Natural killer cell (primary cell): Measurements from ENCODE around the gene TGFBI. TPM values are rescaled to one million over a fixed set of nuclear protein-coding genes. Genes with fewer than 3 reads are reported as not detected.

Experiments used
- ATAC-seq, 3 donors: fragments of 150-1000 bp in 2 of 3; fragments of 200-7000 bp in 1 of 3; cut with Tn5 transposase; 1 replicate in 1 of 3; 2 replicates in 2 of 3; pipeline ENCODE4 v1.10.0; 2021; ENCODE audit warnings: mild to moderate bottlenecking in 2 of 3, moderate library complexity in 2 of 3
- DNase-seq, 2 donors: peaks; one replicate each; pipeline versions ENCODE4 v3.0.0 to v3.0.0-alpha.2; 2013 to 2021; ENCODE audit warnings: mixed read lengths in 1 of 2
- H3K27ac ChIP-seq: one replicate; pipeline ENCODE4 v1.5.1; 2013; ENCODE audit warnings: mild to moderate bottlenecking, low read length
- H3K27me3 ChIP-seq: one replicate; pipeline ENCODE4 v1.6.1; 2013; ENCODE audit warnings: low read length; ENCODE audit not compliant: control insufficient read depth, insufficient read depth
- H3K36me3 ChIP-seq: one replicate; pipeline ENCODE4 v1.6.1; 2013; ENCODE audit warnings: low read length; ENCODE audit not compliant: control insufficient read depth, insufficient read depth
- H3K4me1 ChIP-seq: one replicate; pipeline ENCODE4 v1.6.1; 2013; ENCODE audit warnings: low read length; ENCODE audit not compliant: control insufficient read depth, insufficient read depth
- H3K4me3 ChIP-seq: one replicate; pipeline ENCODE4 v1.5.1; 2013; ENCODE audit warnings: low read length
- H3K9me3 ChIP-seq: one replicate; pipeline ENCODE4 v1.6.1; 2013; ENCODE audit warnings: low read length; ENCODE audit not compliant: control insufficient read depth, insufficient read depth
- H3K27ac Mint-ChIP-seq, 2 donors: one replicate each; pipeline ENCODE4 v1.8.0; 2022; ENCODE audit warnings: mild to moderate bottlenecking in 2 of 2, mixed read lengths in 2 of 2, moderate library complexity in 1 of 2
- H3K27me3 Mint-ChIP-seq, 2 donors: one replicate each; pipeline ENCODE4 v1.8.0; 2022; ENCODE audit warnings: low read depth in 2 of 2, mixed read lengths in 2 of 2
- H3K36me3 Mint-ChIP-seq: one replicate; pipeline ENCODE4 v1.8.0; 2022; ENCODE audit warnings: mixed read lengths
- H3K4me1 Mint-ChIP-seq, 2 donors: one replicate each; pipeline ENCODE4 v1.8.0; 2022; ENCODE audit warnings: mixed read lengths in 2 of 2
- H3K4me3 Mint-ChIP-seq: one replicate; pipeline ENCODE4 v1.8.0; 2022; ENCODE audit warnings: mild to moderate bottlenecking, moderate library complexity, mixed read lengths
- H3K9me3 Mint-ChIP-seq, 2 donors: one replicate each; pipeline ENCODE4 v1.8.0; 2022; ENCODE audit warnings: mixed read lengths in 2 of 2
- WGBS: methylation state at CpG from one replicate; pipeline ENCODE4 v1.1.7; 2013; ENCODE audit warnings: missing lambda C conversion rate; ENCODE audit not compliant: insufficient coverage; 5-methylcytosine and 5-hydroxymethylcytosine counted together
- intact Hi-C: fragments of 100-400 bp; cut with micrococcal nuclease; formaldehyde crosslinking; loops from one replicate; pipeline ENCODE4 v1.14.2; 2022
- total RNA-seq, 4 donors: library from RNA; stranded (reverse); fragments of 120-200 nt in 1 of 4; gene quantifications; one replicate each; pipeline versions ENCODE4 v1.2.3 to v1.2.4, GENCODE V29; 2013 to 2022
- TF ChIP-seq, protein P1 (sequence below): fragments of 200-600 bp; IDR thresholded peaks from one replicate; pipeline ENCODE4 v1.8.0; 2022; ENCODE audit warnings: antibody characterized with exemption

TGFBI gene
- total RNA-seq, 3 donors from 2014 or later (not counting 1 experiment from before 2014, with no cell fraction given): 6.7 to 19.6 (median 18.5) TPM

DNA sequence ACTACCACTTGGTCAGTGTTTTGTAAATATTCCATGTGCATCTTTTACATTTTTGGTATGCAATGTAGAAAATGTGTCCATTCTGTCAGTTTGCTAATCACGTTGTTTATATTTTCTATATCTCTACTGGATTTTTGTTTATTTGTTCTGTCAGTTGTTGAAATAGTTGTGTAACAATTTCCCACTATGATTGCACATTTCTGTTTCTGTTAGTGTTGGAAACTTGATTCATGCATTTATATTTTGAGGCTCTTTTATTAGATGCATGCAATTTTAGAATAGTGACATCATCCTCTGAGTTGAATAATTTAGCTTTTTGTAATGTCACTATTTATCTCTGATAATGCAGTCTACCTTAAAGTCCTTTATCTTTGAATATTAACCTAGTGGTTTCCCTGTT lies 48.2 kb upstream of the TGFBI start:
- no peak for ATAC-seq
- H3K9me3 ChIP-seq: no peaks in the 10 kb centered on the region
- no peak overlapping the region for H3K27ac ChIP-seq
- H3K9me3 Mint-ChIP-seq: no peaks in the 10 kb centered on the region
- H3K27me3 Mint-ChIP-seq: peaks cover 25 to 41% of the 10 kb centered on the region in 2 donors
- H3K4me1 Mint-ChIP-seq: no peaks in the 10 kb centered on the region
- no peak overlapping the region for H3K27ac Mint-ChIP-seq
- peaks cover 7% of the 10 kb centered on the region for H3K27me3 ChIP-seq
- WGBS: 100% methylated on average over 1 of the region's 1 CpG
- no peak for DNase-seq
- intact Hi-C loops: no loop called here
- H3K4me3 Mint-ChIP-seq: no peak overlapping the region
- H3K4me1 ChIP-seq: no peaks in the 10 kb centered on the region
- H3K4me3 ChIP-seq: no peak overlapping the region
- no peaks in the 10 kb centered on the region for H3K36me3 ChIP-seq
- TF ChIP-seq, protein P1, sequence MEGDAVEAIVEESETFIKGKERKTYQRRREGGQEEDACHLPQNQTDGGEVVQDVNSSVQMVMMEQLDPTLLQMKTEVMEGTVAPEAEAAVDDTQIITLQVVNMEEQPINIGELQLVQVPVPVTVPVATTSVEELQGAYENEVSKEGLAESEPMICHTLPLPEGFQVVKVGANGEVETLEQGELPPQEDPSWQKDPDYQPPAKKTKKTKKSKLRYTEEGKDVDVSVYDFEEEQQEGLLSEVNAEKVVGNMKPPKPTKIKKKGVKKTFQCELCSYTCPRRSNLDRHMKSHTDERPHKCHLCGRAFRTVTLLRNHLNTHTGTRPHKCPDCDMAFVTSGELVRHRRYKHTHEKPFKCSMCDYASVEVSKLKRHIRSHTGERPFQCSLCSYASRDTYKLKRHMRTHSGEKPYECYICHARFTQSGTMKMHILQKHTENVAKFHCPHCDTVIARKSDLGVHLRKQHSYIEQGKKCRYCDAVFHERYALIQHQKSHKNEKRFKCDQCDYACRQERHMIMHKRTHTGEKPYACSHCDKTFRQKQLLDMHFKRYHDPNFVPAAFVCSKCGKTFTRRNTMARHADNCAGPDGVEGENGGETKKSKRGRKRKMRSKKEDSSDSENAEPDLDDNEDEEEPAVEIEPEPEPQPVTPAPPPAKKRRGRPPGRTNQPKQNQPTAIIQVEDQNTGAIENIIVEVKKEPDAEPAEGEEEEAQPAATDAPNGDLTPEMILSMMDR: no peak
- no peaks in the 10 kb centered on the region for H3K36me3 Mint-ChIP-seq

DNA sequence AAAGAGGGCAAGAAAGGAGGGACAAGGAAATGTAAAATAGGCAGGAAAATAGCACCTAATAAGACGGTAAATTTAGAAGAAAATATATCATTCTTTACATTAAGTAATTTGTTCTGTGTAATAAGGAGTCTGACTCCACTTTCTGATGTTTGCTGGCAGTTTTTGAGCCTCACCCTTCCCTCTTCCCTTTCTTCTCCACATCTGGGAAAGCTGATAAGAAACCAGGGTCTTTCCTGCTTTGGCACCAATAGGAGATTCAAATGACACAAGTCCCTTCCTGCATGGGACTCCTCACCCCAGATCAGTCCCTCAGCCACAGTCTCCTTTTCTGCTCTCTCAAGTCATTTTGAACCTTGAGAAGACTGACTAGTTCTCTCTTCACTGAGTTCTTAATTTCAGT lies 42.8 kb upstream of the TGFBI start:
- no peak overlapping the region for H3K27ac ChIP-seq
- no peaks in the 10 kb centered on the region for H3K36me3 ChIP-seq
- intact Hi-C loops: no loop called here
- no peaks in the 10 kb centered on the region for H3K27me3 ChIP-seq
- Mint-ChIP-seq H3K9me3 (no peaks in the 10 kb centered on the region), H3K4me1 (no peaks in the 10 kb centered on the region), H3K27me3 (peaks cover 19 to 44% of the 10 kb centered on the region in 2 donors), H3K27ac (no peak overlapping the region), H3K36me3 (no peaks in the 10 kb centered on the region), H3K4me3 (no peak overlapping the region)
- H3K4me1 ChIP-seq: no peaks in the 10 kb centered on the region
- no CpG with 5 or more reads among the region's 1 CpG for WGBS
- no peak for ATAC-seq
- H3K4me3 ChIP-seq: no peak overlapping the region
- TF ChIP-seq, protein P1: no peak
- no peak for DNase-seq
- H3K9me3 ChIP-seq: no peaks in the 10 kb centered on the region

- Mint-ChIP-seq H3K27me3 (peaks cover 19 to 40% of the 10 kb centered on the region in 2 donors), H3K36me3 (no peaks in the 10 kb centered on the region), H3K4me1 (no peaks in the 10 kb centered on the region), H3K4me3 (no peak overlapping the region), H3K9me3 (no peaks in the 10 kb centered on the region), H3K27ac (no peak overlapping the region)
- no peak for ATAC-seq
- Histone ChIP-seq H3K27me3 (no peaks in the 10 kb centered on the region), H3K4me3 (no peak overlapping the region), H3K36me3 (no peaks in the 10 kb centered on the region), H3K9me3 (no peaks in the 10 kb centered on the region), H3K27ac (no peak overlapping the region), H3K4me1 (no peaks in the 10 kb centered on the region)
- 97% methylated on average over 2 of the region's 3 CpGs for WGBS
- intact Hi-C loops: no loop called here
- no peak for DNase-seq
- TF ChIP-seq, protein P1: no peak
Measured at GRCh38 chr5:135986401-135986800, 42.4 kb upstream of the TGFBI start.

DNA sequence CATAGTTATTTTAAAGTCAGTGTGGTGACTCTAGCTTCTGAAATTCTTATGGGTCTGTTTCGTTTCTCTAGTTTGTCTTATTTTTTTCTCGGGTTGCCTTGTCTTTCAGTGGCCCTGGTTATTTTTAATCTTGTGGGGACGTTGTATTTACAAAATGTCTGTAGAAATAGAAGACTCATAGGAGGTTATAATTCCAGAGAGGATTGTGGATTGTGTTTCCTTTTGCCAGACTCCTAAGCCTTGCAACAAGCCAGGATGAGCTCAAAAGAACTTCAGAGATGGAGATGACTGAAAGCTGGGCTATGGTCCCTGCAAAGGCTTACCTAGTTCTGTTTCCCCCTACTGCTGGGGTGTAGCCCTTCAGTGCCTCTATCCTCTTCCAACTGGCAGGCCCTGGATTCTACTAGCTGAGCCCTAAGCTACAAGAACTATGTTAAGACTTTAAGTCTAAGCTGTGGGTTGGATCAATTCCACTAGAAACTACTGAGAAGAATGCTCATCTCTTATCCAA lies 41.8 kb upstream of the TGFBI start:
- Mint-ChIP-seq H3K4me1 (no peaks in the 10 kb centered on the region), H3K4me3 (no peak overlapping the region), H3K36me3 (no peaks in the 10 kb centered on the region), H3K9me3 (no peaks in the 10 kb centered on the region), H3K27ac (no peak overlapping the region), H3K27me3 (peaks cover 19 to 36% of the 10 kb centered on the region in 2 donors)
- no peaks in the 10 kb centered on the region for H3K4me1 ChIP-seq
- H3K27ac ChIP-seq: no peak overlapping the region
- no peak overlapping the region for H3K4me3 ChIP-seq
- H3K9me3 ChIP-seq: no peaks in the 10 kb centered on the region
- H3K36me3 ChIP-seq: no peaks in the 10 kb centered on the region
- WGBS: 81% methylated on average over 3 of the region's 3 CpGs
- intact Hi-C loops: no loop called here
- ATAC-seq (no peak), DNase-seq (no peak)
- TF ChIP-seq, protein P1: no peak
- no peaks in the 10 kb centered on the region for H3K27me3 ChIP-seq
